Cardiac septum (tissue), 1 donor: Measurements from ENCODE around the gene STRADA. TPM values are rescaled to one million over a fixed set of nuclear protein-coding genes. Genes with fewer than 3 reads are reported as not detected.

ENCODE experiments used
- DNase-seq: peaks from one replicate; pipeline ENCODE4 v3.0.0-alpha.2; 2020; ENCODE audit warnings: low spot score
- intact Hi-C: fragments of 100-400 bp; cut with DNase I; formaldehyde crosslinking; loops from one replicate; pipeline ENCODE4 v1.14.0; 2022
- long read RNA-seq: library from polyadenylated mRNA; unstranded; transcript quantifications from one replicate; pipeline ENCODE4 v2.0.0, GENCODE V29; 2021
- total RNA-seq: library from RNA; stranded (reverse); fragmentation: NEBNext Ultra II Directional; extraction: Animal tissue kit (Norgen Biotek cat#: 25700); gene quantifications from one replicate; pipeline ENCODE4 v1.2.1, GENCODE V29; 2021
- donor health status: DM: no; HTN: no; CAD: no.

The STRADA gene, protein sequence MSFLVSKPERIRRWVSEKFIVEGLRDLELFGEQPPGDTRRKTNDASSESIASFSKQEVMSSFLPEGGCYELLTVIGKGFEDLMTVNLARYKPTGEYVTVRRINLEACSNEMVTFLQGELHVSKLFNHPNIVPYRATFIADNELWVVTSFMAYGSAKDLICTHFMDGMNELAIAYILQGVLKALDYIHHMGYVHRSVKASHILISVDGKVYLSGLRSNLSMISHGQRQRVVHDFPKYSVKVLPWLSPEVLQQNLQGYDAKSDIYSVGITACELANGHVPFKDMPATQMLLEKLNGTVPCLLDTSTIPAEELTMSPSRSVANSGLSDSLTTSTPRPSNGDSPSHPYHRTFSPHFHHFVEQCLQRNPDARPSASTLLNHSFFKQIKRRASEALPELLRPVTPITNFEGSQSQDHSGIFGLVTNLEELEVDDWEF
- 20.4 TPM for total RNA-seq
- long read RNA-seq, transcript STRADA-202 (13 exons, 2,255 nt), result major isoform, 6 of 27 reads
- long read RNA-seq, partial matches to known transcripts, result 2 of 27 reads
- long read RNA-seq, other reads (novel, unspliced or antisense), result 16 of 27 reads

DNA sequence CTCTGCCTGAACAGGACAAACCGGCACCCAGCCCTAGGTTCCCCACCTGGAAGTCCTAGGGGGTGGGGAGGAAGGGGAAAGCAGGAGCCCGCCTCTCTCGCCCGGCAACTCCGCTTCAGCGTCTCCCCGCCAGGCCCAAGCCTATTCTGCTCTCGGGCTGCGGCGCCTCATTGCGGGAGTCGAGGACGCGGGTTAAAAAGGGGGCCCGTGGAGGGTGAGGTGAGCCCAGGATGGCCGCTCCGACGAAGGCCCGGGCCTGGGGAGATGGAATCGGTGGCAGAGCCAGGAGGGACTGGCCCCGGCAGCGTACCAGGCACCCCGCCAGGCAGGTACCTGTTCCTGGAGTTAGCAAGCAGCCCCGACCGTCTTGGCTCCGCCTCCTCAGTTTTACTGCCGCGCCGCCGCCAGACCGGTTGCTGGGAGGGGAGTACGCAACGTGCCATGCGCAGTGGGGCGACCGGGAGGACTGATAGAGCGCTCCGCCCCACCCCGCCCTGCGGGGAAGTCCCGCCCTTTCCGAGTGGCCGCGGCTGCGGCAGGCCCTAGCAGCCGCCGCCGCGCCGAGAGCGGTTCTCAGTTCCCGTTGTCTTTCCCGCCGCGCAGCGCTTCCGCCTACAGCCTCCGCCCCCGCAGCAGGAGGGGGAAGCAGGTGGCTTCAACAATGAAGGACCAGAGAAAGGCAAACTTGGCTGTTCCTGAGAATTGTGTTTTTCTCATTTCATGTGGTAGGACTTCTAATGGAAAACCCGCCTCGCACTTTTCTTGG lies at the start of gene STRADA:
Gene STRADA (minus strand): TSS at position 392 of the 766 bp plus-strand sequence. CDS start 13,430 bp downstream, outside the sequence.
- DNase-seq, result peak; percentile 100
- intact Hi-C loops, result loop anchor here (1.0 to 2.0 kb wide), 2 partner anchors 32 to 41 kb away; partner anchors contain the start of genes CCDC47 and LIMD2

DNA sequence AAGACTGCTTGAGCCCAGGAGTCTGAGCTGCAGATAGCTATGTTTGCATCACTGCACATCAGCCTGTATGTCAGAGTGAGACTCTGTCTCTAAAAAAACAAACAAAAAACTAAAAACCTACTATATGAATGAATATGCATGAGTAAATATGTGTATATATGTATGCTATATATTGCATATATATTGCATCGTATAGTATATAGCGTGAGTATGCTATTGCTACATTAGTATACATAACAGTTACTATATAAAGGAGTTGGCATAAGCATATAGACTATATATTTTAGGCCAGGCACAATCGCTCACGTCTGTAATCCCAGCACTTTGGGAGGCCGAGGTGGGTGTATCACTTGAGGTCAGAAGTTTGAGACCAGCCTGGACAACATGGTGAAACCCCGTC lies 48.5 kb upstream of the STRADA start:
- intact Hi-C loops, result no loop called here
- DNase-seq, result no peak

DNA sequence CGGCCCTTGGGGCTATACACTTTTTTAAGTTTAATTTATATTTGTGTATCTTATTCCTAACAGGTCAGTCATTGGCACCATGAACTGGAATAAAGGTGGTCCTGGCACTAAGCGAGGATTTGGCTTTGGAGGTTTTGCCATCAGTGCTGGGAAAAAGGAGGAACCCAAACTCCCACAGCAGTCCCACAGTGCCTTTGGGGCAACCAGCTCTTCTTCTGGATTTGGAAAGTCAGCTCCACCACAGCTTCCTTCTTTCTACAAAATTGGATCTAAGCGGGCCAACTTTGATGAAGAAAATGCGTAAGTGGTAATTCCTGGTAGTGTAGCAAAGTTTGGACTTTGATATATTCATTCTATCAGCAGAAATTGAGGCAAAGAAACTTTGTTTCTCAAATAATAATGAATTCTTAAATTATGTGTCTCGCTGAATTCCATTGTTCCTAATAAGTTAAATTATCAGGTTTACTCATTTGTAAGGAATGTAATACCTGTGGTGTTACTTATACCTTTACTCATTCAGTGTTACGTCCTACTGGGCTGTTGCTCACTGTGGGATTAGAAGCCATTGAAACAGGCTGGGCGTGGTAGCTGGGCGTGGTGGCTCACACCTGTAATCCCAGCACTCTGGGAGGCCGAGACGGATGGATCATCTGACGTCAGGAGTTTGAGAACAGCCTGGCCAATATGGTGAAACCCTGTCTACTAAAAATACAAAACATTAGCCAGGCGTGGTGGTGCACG lies 45.5 kb upstream of the STRADA start:
- no peak for DNase-seq
- intact Hi-C loops, result no loop called here

DNA sequence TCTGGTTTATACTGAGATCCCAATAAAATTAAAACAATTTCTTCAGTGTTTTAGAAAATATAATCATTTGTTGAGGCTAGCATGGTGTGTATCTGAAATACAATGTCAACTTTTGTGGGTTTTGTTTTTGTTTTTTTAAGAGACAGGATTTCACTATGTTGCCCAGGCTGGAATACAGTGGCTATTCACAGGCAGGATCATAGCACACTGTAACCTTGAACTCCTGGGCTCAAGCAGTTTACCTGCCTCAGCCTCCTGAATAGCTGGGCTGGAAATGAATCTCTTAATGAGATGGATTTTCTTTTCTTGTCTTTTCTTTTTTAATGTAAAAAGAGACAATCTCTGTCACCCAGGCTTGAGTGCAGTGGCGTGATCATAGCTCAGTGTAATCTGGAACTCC lies 44.5 kb upstream of the STRADA start:
- DNase-seq, result no peak
- intact Hi-C loops, result no loop called here

DNA sequence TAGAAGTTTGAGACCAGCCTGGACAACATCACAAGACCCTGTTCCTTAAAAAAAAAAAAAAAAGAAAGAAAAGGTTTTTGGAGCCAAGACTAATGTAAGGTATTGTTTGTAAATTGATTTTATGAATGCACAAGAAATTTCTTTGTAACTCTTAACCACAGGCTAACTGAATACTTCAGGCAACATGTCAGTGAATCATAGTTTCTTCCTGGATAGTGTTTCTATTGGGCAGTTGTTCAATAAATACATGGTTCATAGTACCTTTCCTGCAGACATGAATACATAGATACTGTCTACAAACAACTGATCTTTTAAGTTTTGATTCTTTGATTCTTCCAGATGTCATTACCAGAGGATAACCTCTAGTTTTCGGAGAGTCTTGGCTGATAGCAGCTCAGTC lies 44.0 kb upstream of the STRADA start:
- DNase-seq, result no peak
- intact Hi-C loops, result no loop called here

DNA sequence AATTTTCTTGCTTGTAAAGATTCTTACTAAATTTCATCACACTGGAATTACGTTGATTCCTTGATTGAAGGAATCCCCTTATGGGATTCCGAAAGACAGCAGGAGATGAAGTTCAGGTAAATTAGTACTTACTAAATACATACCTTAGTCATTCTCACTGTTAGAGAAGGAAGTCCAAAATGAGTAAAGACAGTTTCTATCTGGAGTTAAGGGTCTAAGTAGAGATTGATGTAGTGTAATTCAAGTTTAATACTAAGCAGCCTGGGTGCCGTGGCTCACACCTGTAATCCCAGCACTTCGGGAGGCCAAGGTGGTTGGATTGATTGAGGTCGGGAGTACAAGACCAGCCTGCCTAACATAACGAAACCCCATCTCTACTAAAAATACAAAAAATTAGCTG lies 41.9 kb upstream of the STRADA start:
- DNase-seq, result no peak
- intact Hi-C loops, result no loop called here

DNA sequence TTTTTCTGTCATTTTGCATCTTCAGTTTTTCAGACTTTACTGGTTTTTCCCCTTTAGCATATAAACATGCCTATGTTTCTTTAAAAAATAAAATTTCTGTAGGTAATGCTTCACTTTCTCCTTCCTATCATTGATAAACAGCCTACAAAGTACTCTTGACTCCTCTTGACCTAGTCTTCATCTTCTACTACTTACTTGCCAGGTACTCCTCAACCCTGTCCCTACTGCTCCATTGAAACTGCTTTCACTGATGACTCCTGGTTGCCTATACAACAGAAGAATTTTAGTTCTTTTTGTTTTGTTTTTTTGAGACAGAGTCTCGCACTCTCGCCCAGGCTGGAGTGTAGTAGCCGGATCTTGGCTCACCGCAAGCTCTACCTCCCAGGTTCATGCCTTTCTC lies 39.3 kb upstream of the STRADA start:
- intact Hi-C loops, result no loop called here
- no peak for DNase-seq

DNA sequence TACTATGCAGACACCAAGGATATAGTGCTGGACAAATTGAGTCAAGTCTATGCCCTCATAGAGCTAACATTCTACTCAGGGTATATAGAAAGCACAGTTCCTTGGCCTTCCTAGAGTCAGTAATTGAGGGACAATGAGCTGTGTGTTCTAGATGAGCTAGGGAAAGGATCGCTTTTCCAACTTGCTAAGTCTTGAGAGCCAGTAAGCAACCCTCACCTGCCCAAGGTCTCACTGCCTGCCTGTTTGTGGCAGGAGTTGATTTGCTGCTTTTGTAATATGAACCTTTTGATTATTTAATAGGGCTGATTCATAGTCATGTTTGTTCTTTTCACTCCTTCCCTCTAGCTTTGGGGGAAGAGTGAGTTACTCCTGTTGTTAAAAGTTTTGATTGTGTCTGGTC lies 38.9 kb upstream of the STRADA start:
- intact Hi-C loops, result no loop called here

DNA sequence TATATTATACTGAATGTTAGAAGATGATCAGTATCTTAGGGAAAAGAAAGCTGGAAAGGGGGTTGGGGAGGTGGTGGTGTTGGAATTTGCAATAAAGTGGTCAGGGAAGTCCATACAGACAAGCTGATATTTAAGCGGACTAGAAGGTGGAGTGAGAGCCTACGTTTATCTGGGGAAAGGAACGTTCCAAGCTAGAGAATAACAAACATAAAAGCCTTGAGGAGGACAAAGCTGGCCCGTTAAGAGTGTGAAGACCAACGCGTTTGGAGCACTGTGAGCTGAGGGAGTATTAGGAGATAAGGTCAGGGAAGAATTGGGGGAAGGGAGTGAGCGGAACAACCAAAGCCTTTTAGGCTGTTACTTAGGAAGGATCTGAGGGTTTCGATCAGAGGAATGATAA lies 33.8 kb upstream of the STRADA start:
- DNase-seq, result no peak
- intact Hi-C loops, result loop anchor here (2.0 kb wide), 1 partner anchor 51 kb away; the partner anchor contains the start of genes FTSJ3 and PSMC5

More for the DNA sequence above, 38.9 kb upstream of the STRADA start:
- no peak for DNase-seq

DNA sequence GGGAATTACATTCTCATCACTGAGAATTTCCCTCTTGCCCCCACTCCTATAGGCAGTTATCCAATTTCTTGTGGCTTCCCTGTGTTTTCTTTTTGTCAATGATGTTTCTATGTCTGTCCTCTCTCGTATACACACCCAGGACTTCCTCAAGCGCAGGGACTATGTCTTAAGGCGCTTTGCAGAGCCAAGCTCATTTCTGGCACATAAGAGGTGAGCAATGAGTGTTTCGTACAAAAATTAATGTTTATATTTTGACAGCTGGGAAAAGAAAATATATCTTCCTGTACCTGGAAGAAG lies 33.3 kb upstream of the STRADA start:
- no peak for DNase-seq
- intact Hi-C loops, result loop anchor here (2.0 to 5.0 kb wide), 2 partner anchors 52 to 153 kb away; partner anchors contain the start of genes FTSJ3, MAP3K3 and PSMC5

DNA sequence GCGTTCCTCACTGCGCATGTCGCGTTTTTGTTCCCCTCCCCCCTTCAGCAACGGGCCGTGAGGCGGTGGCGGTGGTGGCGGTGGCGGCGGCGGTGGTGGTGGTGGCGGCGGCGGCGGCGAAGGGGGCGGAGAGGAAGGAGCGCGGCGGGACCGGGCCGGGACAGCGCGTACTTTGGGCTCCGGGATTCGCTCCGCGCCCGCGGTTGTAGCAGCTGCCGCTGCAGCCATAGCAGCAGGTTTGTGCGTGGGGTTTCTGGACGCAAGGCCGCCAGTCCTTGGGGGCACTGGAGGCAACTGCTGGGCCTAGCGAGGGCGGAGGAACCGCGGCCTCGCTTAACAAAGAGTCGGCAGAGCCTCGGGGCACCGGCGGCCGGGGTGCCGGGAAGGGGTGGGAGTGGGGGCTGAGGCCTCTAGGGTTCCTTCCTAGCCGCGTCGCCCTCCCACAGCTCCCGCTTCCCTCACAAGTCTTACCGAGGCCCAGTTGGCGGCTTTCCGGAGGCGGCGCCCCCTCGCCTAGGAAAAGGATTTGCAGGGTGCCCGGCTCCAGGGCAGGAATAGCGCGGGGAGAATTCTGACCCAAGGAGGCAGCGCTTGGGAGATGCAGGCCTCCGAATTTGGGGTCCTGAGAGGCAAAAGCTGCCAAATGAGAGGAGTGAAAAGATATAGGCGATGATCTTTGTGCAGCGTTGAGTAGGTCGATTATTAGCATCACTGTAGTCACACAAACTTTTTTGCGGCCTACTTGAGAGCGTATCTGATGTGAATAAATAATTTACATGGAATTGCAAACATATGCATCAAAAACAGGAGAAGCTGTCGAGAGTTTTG lies 32.8 kb upstream of the STRADA start, which contains the start of gene DDX42:
Gene DDX42 (plus strand): TSS at position 30 of the 828 bp plus-strand sequence. CDS start 12,880 bp downstream, outside the sequence.
- intact Hi-C loops, result loop anchor here (2.0 to 5.0 kb wide), 2 partner anchors 52 to 152 kb away; partner anchors contain the start of genes FTSJ3, MAP3K3 and PSMC5
- DNase-seq, result peak; percentile 96

DNA sequence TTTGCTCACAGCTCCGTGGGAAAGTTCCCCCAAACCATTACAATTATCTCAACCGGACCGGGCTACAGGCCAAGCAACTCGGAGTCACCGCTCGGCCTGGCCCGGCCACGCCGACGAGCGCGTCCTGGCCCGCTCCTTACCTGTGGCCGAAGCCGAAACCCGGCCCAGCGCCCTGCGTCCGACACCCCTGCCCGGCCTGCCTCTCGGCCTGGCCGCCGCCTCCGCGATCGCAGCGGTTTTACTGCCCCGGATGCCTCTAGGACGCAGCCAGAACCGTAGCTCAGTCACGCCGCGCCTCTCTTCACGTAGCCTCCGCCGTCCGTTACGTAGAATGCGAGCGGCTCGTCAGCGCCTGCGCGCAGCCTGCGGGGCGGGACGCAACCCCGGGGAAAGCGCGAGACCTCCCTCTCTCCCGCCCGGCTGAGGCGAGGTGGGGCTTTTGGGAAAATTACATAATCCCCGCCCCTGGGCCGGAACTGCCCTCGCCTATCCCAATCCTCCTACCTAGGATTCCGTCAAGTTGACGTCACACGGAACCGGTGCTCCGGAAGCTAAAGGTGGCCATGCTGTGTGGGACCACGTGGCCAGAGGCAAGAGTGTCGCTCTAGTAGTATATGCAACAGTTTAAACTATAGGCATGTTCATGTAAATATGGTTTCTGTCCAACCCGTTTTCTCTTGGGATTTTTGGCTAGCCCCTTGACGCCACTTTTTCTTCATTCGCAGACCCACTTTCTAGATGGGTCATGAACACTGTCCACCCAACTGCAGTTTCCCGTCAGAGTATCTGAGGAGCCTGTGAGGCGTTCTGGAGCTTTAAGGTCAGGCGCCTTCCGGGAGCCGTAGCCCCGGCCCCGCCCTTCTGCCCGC lies 31.9 kb upstream of the STRADA start, which contains the start of gene CCDC47:
Gene CCDC47 (minus strand): TSS at position 326 of the 869 bp plus-strand sequence. CDS start 7,422 bp downstream, outside the sequence.
- intact Hi-C loops, result loop anchor here (1.0 to 5.0 kb wide), 3 partner anchors 32 to 151 kb away; partner anchors contain the start of genes FTSJ3, MAP3K3, PSMC5 and STRADA
- DNase-seq, result peak; percentile 99

DNA sequence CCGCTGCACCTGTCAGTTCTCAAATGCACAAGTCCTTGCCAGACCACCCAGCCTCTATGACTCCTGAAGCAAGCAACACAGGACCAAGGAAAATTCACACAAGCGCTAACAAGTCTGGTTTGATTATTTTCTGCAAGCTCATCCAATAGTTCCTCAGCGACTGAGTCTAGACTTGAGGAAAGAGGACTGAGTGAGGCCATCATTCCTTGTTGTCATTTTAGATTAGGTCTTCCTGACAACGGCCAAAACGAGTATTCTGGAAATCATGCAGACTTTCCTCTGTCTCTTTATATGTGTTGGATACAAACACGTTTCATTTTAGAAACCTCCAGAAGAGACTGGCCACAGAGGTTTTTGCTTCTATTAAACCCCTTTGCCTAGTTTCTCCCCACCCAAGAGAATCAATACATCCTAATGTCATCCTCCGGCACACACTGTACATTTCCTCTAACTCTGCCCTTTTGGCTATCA lies 31.2 kb upstream of the STRADA start:
- no peak for DNase-seq
- intact Hi-C loops, result loop anchor here (1.0 to 5.0 kb wide), 2 partner anchors 32 to 151 kb away; partner anchors contain the start of genes MAP3K3 and STRADA

DNA sequence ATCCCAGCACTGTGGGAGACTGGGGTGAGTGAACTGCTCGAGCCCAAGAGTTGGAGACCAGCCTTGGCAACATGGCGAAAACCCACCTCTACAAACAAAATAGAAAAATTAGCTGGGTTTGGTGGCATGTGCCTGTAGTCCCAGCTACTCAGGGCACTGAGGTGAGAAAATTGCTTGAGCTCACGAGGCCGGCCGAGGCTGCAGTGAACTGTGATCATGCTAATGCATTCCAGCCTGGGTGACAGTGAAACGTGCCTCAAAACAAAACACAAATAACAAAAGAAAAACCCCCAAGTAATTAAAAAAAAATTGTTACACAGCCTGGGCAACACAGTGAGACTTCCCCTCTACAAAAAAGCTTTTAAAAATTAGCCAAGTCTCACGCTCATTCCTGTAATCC lies 26.8 kb upstream of the STRADA start:
- DNase-seq, result no peak
- intact Hi-C loops, result no loop called here

DNA sequence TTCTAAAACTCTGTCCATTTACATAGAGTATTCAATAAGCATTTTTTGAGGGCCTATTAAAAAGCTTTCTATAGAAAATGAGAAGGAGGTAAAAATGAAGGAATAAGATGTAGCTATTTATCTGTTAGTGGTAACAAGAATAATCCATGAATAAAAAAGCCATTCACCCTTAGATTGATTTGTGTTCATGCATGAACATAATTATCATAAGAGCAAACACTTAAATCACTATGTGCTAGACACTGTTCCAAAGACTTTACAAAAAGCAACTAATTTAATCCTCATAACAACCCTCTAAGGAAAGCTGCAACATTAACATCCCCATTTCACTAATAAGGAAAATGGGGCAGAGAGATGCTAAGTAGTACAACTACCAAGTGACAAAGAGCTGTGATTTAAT lies 25.2 kb upstream of the STRADA start:
- DNase-seq, result no peak
- intact Hi-C loops, result no loop called here

DNA sequence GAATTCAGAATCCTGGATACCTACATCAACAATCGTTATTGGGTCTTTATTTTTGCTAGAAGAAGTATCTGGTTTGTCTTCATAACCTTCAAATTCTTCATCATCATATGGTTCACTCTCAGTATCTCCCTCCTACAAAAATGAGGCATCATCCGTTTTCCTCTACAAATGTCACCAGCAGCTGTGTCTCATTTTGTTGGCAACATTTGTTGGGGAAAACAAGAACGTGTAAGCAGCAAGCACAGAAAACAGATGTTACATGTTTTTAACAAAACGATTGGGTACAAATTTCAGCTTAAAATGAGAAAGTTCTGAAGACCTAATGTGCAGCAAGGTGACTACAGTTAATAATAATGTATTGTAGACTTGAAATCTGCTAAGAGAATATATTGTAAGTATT lies 23.1 kb upstream of the STRADA start:
- DNase-seq, result no peak
- intact Hi-C loops, result no loop called here
